Measurements from ENCODE around the gene ATP5MC2.

ATP5MC2 gene

DNA sequence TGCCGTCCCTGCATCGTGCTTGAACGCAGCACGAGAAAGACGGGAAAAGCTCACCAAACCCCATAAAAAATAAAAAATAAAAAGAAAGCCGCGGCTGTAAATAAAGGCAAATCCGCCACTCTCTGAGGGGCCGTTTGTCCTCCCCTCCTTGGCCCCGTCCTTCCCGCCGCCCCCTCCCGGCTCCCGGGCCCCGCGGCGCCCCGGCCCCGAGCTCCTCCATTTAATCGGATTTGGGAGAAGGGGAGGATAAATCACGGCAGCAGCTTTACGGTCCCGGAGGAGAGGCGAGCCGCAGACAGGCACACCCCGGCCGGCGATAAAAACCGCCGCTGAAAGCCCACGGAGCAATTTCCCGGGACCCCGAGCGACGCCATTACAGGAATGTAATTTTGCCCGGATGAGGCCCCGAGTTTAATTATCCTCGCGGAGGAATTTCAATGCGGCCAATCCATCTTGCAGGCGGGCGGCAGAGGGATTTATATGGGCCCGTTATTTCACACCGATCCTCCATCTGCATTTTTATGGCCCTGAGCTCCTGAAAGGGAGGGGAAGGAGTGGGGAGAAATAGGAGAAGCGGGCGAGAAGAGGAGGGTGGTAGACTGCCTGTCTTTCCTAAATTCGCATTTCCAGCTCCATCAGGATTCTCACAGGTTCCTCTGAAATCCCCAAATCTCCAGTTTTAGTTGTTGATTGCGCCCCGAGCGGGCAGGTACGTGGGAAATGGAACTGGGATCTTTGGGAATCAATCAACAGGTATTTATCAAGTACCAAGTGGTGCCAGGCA is 1.3 kb upstream of the ATP5MC2 start:
- TF ChIP-seq, protein P1, sequence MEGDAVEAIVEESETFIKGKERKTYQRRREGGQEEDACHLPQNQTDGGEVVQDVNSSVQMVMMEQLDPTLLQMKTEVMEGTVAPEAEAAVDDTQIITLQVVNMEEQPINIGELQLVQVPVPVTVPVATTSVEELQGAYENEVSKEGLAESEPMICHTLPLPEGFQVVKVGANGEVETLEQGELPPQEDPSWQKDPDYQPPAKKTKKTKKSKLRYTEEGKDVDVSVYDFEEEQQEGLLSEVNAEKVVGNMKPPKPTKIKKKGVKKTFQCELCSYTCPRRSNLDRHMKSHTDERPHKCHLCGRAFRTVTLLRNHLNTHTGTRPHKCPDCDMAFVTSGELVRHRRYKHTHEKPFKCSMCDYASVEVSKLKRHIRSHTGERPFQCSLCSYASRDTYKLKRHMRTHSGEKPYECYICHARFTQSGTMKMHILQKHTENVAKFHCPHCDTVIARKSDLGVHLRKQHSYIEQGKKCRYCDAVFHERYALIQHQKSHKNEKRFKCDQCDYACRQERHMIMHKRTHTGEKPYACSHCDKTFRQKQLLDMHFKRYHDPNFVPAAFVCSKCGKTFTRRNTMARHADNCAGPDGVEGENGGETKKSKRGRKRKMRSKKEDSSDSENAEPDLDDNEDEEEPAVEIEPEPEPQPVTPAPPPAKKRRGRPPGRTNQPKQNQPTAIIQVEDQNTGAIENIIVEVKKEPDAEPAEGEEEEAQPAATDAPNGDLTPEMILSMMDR (IDR thresholded peaks at IDR 0.05; ENCODE audit: insufficient read depth, missing control alignments): no peak
- DNase-seq (ENCODE audit: insufficient read length, low spot score): no peak
- no peak for FAIRE-seq

- DNase-seq (ENCODE audit: insufficient read length, low spot score) (no peak), FAIRE-seq (no peak)
- TF ChIP-seq, protein P1 (IDR thresholded peaks at IDR 0.05; ENCODE audit: insufficient read depth, missing control alignments): no peak
Measured at GRCh38 chr12:53676656-53677015, 753 bp upstream of the ATP5MC2 start.

DNA sequence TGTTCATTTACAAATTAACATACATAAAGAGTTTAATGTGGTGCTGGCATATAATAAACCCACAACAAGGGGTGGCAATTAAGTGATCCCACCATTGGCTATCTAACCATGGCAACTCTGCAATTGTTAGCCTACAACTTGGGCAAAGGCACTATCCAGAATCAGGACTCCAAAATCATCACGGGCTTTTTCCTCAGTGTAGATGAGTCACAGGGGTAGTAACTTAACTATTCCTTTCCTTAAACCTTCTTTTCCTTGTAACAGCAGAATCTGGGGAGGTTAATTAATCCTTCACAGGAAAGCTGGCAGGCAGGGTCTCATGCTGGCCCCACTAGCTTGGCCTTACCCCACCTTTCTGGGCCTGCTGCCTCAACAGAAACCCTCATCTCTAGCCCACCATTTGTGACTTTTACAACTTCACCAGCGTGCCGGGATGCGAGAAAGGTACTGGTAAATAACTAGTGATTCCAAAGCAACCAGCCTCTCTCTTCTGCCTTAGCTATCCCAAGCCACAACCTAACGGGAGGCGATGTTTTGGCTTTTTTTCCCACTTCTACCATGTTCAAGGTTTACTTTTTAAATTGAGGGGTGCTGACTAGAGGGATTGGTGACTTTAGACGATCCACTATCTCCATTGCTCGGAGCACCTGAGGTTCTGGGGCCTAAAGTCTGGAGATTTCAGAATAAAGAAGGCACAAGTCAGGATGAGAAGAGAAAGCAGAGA is 744 bp downstream of the ATP5MC2 start:
- TF ChIP-seq, protein P1 (IDR thresholded peaks at IDR 0.05; ENCODE audit: insufficient read depth, missing control alignments): no peak
- FAIRE-seq: no peak
- no peak for DNase-seq (ENCODE audit: insufficient read length, low spot score)

- DNase-seq (ENCODE audit: insufficient read length, low spot score) (no peak), FAIRE-seq (no peak)
- TF ChIP-seq, protein P1 (IDR thresholded peaks at IDR 0.05; ENCODE audit: insufficient read depth, missing control alignments): no peak
Measured at GRCh38 chr12:53670971-53671370, 4.9 kb downstream of the ATP5MC2 start.

GRCh38 chr12:53670308-53670707 is 5.6 kb downstream of the ATP5MC2 start:
- FAIRE-seq (no peak), DNase-seq (ENCODE audit: insufficient read length, low spot score) (no peak)
- TF ChIP-seq, protein P1 (IDR thresholded peaks at IDR 0.05; ENCODE audit: insufficient read depth, missing control alignments): no peak

DNA sequence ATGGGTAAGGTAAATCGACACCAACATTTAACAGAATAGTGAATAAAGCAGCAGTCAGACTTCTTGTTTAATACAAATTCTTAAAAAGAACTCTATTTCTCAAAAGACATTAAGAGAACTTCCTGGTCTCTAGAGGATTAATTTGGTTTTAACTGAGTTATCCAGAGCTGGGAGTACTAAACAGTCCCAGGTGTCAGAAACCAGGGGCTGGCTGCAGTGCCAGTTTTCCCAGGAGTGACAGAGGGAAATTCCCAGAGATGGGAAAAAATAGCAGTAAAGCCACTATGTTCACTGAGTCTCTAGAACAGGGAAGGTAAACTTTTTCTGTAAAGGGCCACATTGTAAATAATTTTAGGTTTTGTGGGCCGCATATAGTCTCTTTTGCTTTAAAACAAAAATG is 8.8 kb downstream of the ATP5MC2 start:
- FAIRE-seq: no peak

More for the DNA sequence above, 8.8 kb downstream of the ATP5MC2 start:
- TF ChIP-seq, protein P1 (IDR thresholded peaks at IDR 0.05; ENCODE audit: insufficient read depth, missing control alignments): no peak
- no peak for DNase-seq (ENCODE audit: insufficient read length, low spot score)

Measured in D721Med (cell line).